ENCODE data around the gene LYAR. TPM values are rescaled to one million over a fixed set of nuclear protein-coding genes. Genes with fewer than 3 reads are reported as not detected.

The LYAR gene
- total RNA-seq, 1 experiment from 2014 or later: 29.8 TPM

- Mint-ChIP-seq H3K4me3 (ENCODE audit: unreplicated experiment) (no peak overlapping the region), H3K27me3 (ENCODE audit: insufficient read depth, unreplicated experiment) (no peaks in the 10 kb centered on the region), H3K4me1 (ENCODE audit: low read depth, unreplicated experiment) (no peaks in the 10 kb centered on the region), H3K9me3 (ENCODE audit: unreplicated experiment) (no peaks in the 10 kb centered on the region), H3K27ac (ENCODE audit: unreplicated experiment) (no peak overlapping the region), H3K36me3 (ENCODE audit: insufficient read depth, unreplicated experiment) (peaks cover 64% of the 10 kb centered on the region)
- Histone ChIP-seq H3K36me3 (ENCODE audit: control insufficient read depth, insufficient read depth, low read length) (no peaks in the 10 kb centered on the region; the same call in 1 of the 2 replicates), H3K27me3 (replicated peaks; ENCODE audit: control insufficient read depth, insufficient read depth, low read length) (no peaks in the 10 kb centered on the region), H3K4me3 (ENCODE audit: low read depth, low read length) (no peak overlapping the region), H3K4me1 (no peaks in the 10 kb centered on the region), H3K9me3 (no peaks in the 10 kb centered on the region)
- ChIA-PET POLR2A (no interaction called here), CTCF (no interaction called here)
- intact Hi-C loops (cut with micrococcal nuclease; ENCODE audit: unreplicated experiment): no loop called here
- TF ChIP-seq CTCF (IDR thresholded peaks at IDR 0.05; ENCODE audit: insufficient read depth in 1 of 2, low read depth in 1 of 2, low read length in 1 of 2, severe bottlenecking in 1 of 2, unreplicated experiment in 1 of 2): no peak
- DNase-seq: no peak
- BruUV-seq (replicated peaks): no TSS peak
Observed at GRCh38 chr4:4271912-4272311, 18.0 kb downstream of the LYAR start.

- no TSS peak for BruUV-seq (replicated peaks)
- Mint-ChIP-seq H3K9me3 (ENCODE audit: unreplicated experiment) (no peaks in the 10 kb centered on the region), H3K27ac (ENCODE audit: unreplicated experiment) (no peak overlapping the region), H3K27me3 (ENCODE audit: insufficient read depth, unreplicated experiment) (no peaks in the 10 kb centered on the region), H3K4me1 (ENCODE audit: low read depth, unreplicated experiment) (no peaks in the 10 kb centered on the region), H3K36me3 (ENCODE audit: insufficient read depth, unreplicated experiment) (peaks cover 55% of the 10 kb centered on the region), H3K4me3 (ENCODE audit: unreplicated experiment) (no peak overlapping the region)
- TF ChIP-seq CTCF (IDR thresholded peaks at IDR 0.05; ENCODE audit: insufficient read depth in 1 of 2, low read depth in 1 of 2, low read length in 1 of 2, severe bottlenecking in 1 of 2, unreplicated experiment in 1 of 2): no peak
- CTCF ChIA-PET: no interaction called here
- no peak overlapping the region for H3K4me3 ChIP-seq (ENCODE audit: low read depth, low read length)
- H3K36me3 ChIP-seq (ENCODE audit: control insufficient read depth, insufficient read depth, low read length): no peaks in the 10 kb centered on the region; the same call in 1 of the 2 replicates
- no peaks in the 10 kb centered on the region for H3K4me1 ChIP-seq
- intact Hi-C loops (cut with micrococcal nuclease; ENCODE audit: unreplicated experiment): no loop called here
- H3K9me3 ChIP-seq: no peaks in the 10 kb centered on the region
- DNase-seq: no peak
- POLR2A ChIA-PET: interaction anchor here (0.6 kb wide), 1 partner anchor 27 kb away, joined by 5 read pairs; no protein-coding TSS in a partner anchor
- H3K27me3 ChIP-seq (replicated peaks; ENCODE audit: control insufficient read depth, insufficient read depth, low read length): no peaks in the 10 kb centered on the region
Observed at GRCh38 chr4:4270529-4270928, 19.4 kb downstream of the LYAR start.

- no peaks in the 10 kb centered on the region; the same call in 1 of the 2 replicates for H3K36me3 ChIP-seq (ENCODE audit: control insufficient read depth, insufficient read depth, low read length)
- no peaks in the 10 kb centered on the region for H3K27me3 ChIP-seq (replicated peaks; ENCODE audit: control insufficient read depth, insufficient read depth, low read length)
Observed at GRCh38 chr4:4269856-4270255, 20.1 kb downstream of the LYAR start.

More at GRCh38 chr4:4269856-4270255, 20.1 kb downstream of the LYAR start:
- no TSS peak for BruUV-seq (replicated peaks)
- H3K4me1 ChIP-seq: no peaks in the 10 kb centered on the region
- H3K9me3 Mint-ChIP-seq (ENCODE audit: unreplicated experiment): no peaks in the 10 kb centered on the region
- no peak overlapping the region for H3K4me3 ChIP-seq (ENCODE audit: low read depth, low read length)
- no peak overlapping the region for H3K27ac Mint-ChIP-seq (ENCODE audit: unreplicated experiment)
- ChIA-PET CTCF (interaction anchor here (0.7 kb wide), 1 partner anchor 10 kb away, joined by 6 read pairs; no protein-coding TSS in a partner anchor), POLR2A (no interaction called here)
- peaks cover 53% of the 10 kb centered on the region for H3K36me3 Mint-ChIP-seq (ENCODE audit: insufficient read depth, unreplicated experiment)
- H3K27me3 Mint-ChIP-seq (ENCODE audit: insufficient read depth, unreplicated experiment): no peaks in the 10 kb centered on the region
- no peak for TF ChIP-seq CTCF (IDR thresholded peaks at IDR 0.05; ENCODE audit: insufficient read depth in 1 of 2, low read depth in 1 of 2, low read length in 1 of 2, severe bottlenecking in 1 of 2, unreplicated experiment in 1 of 2)
- H3K9me3 ChIP-seq: no peaks in the 10 kb centered on the region
- intact Hi-C loops (cut with micrococcal nuclease; ENCODE audit: unreplicated experiment): no loop called here
- no peaks in the 10 kb centered on the region for H3K4me1 Mint-ChIP-seq (ENCODE audit: low read depth, unreplicated experiment)
- H3K4me3 Mint-ChIP-seq (ENCODE audit: unreplicated experiment): no peak overlapping the region
- DNase-seq: no peak

Data from Caco-2 (cell line).